Skeletal muscle tissue (tissue), 4 donors: Measurements from ENCODE around the gene TDRD9. TPM values are rescaled to one million over a fixed set of nuclear protein-coding genes. Genes with fewer than 3 reads are reported as not detected.

ENCODE experiments used
- H3K27ac ChIP-seq: one replicate; pipeline ENCODE4 v1.7.0; 2013; ENCODE audit warnings: mild to moderate bottlenecking, low read depth, low read length, inconsistent platforms
- H3K27me3 ChIP-seq, 3 donors: one replicate each; pipeline ENCODE4 v1.7.0; 2013; ENCODE audit warnings: low read length in 3 of 3; ENCODE audit not compliant: control insufficient read depth in 3 of 3, insufficient read depth in 3 of 3
- H3K36me3 ChIP-seq, 3 donors: one replicate each; pipeline ENCODE4 v1.7.0; 2013; ENCODE audit warnings: low read length in 3 of 3; ENCODE audit not compliant: control insufficient read depth in 3 of 3, insufficient read depth in 3 of 3
- H3K4me1 ChIP-seq, 3 donors: one replicate each; pipeline ENCODE4 v1.7.0; 2013; ENCODE audit warnings: low read length in 3 of 3, mild to moderate bottlenecking in 3 of 3; ENCODE audit not compliant: control insufficient read depth in 3 of 3, insufficient read depth in 3 of 3
- H3K4me3 ChIP-seq, 3 donors: one replicate each; pipeline ENCODE4 v1.7.0; 2013; ENCODE audit warnings: low read length in 3 of 3
- H3K9ac ChIP-seq, 3 donors: one replicate each; pipeline ENCODE4 v1.7.0; 2013; ENCODE audit warnings: low read length in 3 of 3, mild to moderate bottlenecking in 3 of 3, moderate library complexity in 2 of 3, low read depth in 1 of 3
- H3K9me3 ChIP-seq, 3 donors: one replicate each; pipeline ENCODE4 v1.7.0; 2013; ENCODE audit warnings: low read length in 3 of 3; ENCODE audit not compliant: control insufficient read depth in 3 of 3
- total RNA-seq: library from RNA; depleted of rRNA; stranded (reverse); fragments of >200 nt; gene quantifications from one replicate; pipeline ENCODE4 v1.2.3, GENCODE V29; 2014
- donor health status: Osteomylitis.

TDRD9 gene
- total RNA-seq, 1 donor from 2014 or later, result 0.52 TPM

- Histone ChIP-seq H3K27ac (no peak overlapping the region), H3K4me1 (no peaks in the 10 kb centered on the region), H3K27me3 (peaks cover 11 to 16% (median 14%) of the 10 kb centered on the region in 3 donors), H3K4me3 (no peak overlapping the region), H3K36me3 (no peaks in the 10 kb centered on the region), H3K9me3 (no peaks in the 10 kb centered on the region), H3K9ac (no peak overlapping the region)
These were observed 121.5 kb downstream of the TDRD9 start for GRCh38 chr14:104049576-104050240.

GRCh38 chr14:104051092-104051813, 123.0 kb downstream of the TDRD9 start:
- Histone ChIP-seq H3K9ac (no peak overlapping the region), H3K9me3 (no peaks in the 10 kb centered on the region)

GRCh38 chr14:104054222-104054905, 126.1 kb downstream of the TDRD9 start:
- no peaks in the 10 kb centered on the region for H3K9me3 ChIP-seq
- H3K27me3 ChIP-seq, result peaks cover 11 to 19% (median 14%) of the 10 kb centered on the region in 3 donors
- H3K4me3 ChIP-seq, result no peak overlapping the region
- no peaks in the 10 kb centered on the region for H3K36me3 ChIP-seq
- H3K27ac ChIP-seq, result no peak overlapping the region
- no peaks in the 10 kb centered on the region for H3K4me1 ChIP-seq
- H3K9ac ChIP-seq, result no peak overlapping the region

More at GRCh38 chr14:104051092-104051813, 123.0 kb downstream of the TDRD9 start:
- H3K27me3 ChIP-seq, result peaks cover 11 to 16% (median 14%) of the 10 kb centered on the region in 3 donors
- no peaks in the 10 kb centered on the region for H3K4me1 ChIP-seq
- H3K27ac ChIP-seq, result no peak overlapping the region
- H3K36me3 ChIP-seq, result no peaks in the 10 kb centered on the region
- no peak overlapping the region for H3K4me3 ChIP-seq

- no peak overlapping the region for H3K27ac ChIP-seq
- H3K9me3 ChIP-seq, result no peaks in the 10 kb centered on the region
- no peak overlapping the region for H3K9ac ChIP-seq
- H3K4me3 ChIP-seq, result no peak overlapping the region
- no peaks in the 10 kb centered on the region for H3K4me1 ChIP-seq
- H3K27me3 ChIP-seq, result peaks cover 3 to 15% (median 15%) of the 10 kb centered on the region in 3 donors
- no peaks in the 10 kb centered on the region for H3K36me3 ChIP-seq
These were observed 134.0 kb downstream of the TDRD9 start for GRCh38 chr14:104062281-104062680.

- H3K9ac ChIP-seq, result no peak overlapping the region
These were observed 135.7 kb downstream of the TDRD9 start for GRCh38 chr14:104064003-104064402.

GRCh38 chr14:104066279-104066678, 138.0 kb downstream of the TDRD9 start:
- H3K27me3 ChIP-seq, result peaks cover 14 to 21% (median 19%) of the 10 kb centered on the region in 3 donors

More at GRCh38 chr14:104064003-104064402, 135.7 kb downstream of the TDRD9 start:
- no peaks in the 10 kb centered on the region for H3K9me3 ChIP-seq
- H3K36me3 ChIP-seq, result no peaks in the 10 kb centered on the region
- H3K4me3 ChIP-seq, result no peak overlapping the region
- no peak overlapping the region for H3K27ac ChIP-seq
- H3K27me3 ChIP-seq, result peaks cover 11 to 15% (median 15%) of the 10 kb centered on the region in 3 donors
- no peaks in the 10 kb centered on the region for H3K4me1 ChIP-seq

GRCh38 chr14:104066719-104067295, 138.6 kb downstream of the TDRD9 start:
- peaks cover 12 to 21% (median 17%) of the 10 kb centered on the region in 3 donors for H3K27me3 ChIP-seq
- H3K36me3 ChIP-seq, result no peaks in the 10 kb centered on the region
- H3K27ac ChIP-seq, result no peak overlapping the region
- no peaks in the 10 kb centered on the region for H3K9me3 ChIP-seq
- no peaks in the 10 kb centered on the region for H3K4me1 ChIP-seq
- no peak overlapping the region for H3K9ac ChIP-seq
- no peak overlapping the region for H3K4me3 ChIP-seq

More at GRCh38 chr14:104066279-104066678, 138.0 kb downstream of the TDRD9 start:
- no peak overlapping the region for H3K27ac ChIP-seq
- H3K4me1 ChIP-seq, result no peaks in the 10 kb centered on the region
- no peaks in the 10 kb centered on the region for H3K36me3 ChIP-seq
- no peaks in the 10 kb centered on the region for H3K9me3 ChIP-seq
- no peak overlapping the region for H3K4me3 ChIP-seq
- no peak overlapping the region for H3K9ac ChIP-seq

- H3K27me3 ChIP-seq, result peaks cover 13 to 16% (median 14%) of the 10 kb centered on the region in 3 donors
- H3K4me1 ChIP-seq, result no peaks in the 10 kb centered on the region
- H3K9ac ChIP-seq, result no peak overlapping the region
- no peak overlapping the region for H3K27ac ChIP-seq
- no peaks in the 10 kb centered on the region for H3K36me3 ChIP-seq
- peaks cover 3 to 6% (median 4%) of the 10 kb centered on the region in 3 donors for H3K9me3 ChIP-seq
- H3K4me3 ChIP-seq, result no peak overlapping the region
These were observed 141.3 kb downstream of the TDRD9 start for GRCh38 chr14:104069541-104069940.

- Histone ChIP-seq H3K27me3 (peaks cover 4 to 16% (median 6%) of the 10 kb centered on the region in 3 donors), H3K4me3 (no peak overlapping the region), H3K4me1 (no peaks in the 10 kb centered on the region), H3K36me3 (no peaks in the 10 kb centered on the region), H3K27ac (no peak overlapping the region), H3K9me3 (peaks cover 3 to 6% (median 4%) of the 10 kb centered on the region in 3 donors), H3K9ac (no peak overlapping the region)
These were observed 144.3 kb downstream of the TDRD9 start for GRCh38 chr14:104072586-104072985.
